HG02870 (cell line): ENCODE data around the gene LRP1-AS.

Experiments
- ATAC-seq: cut with Tn5 transposase; IDR thresholded peaks from one replicate; pipeline ENCODE4 v1.9.1; 2021; ENCODE audit warnings: mild to moderate bottlenecking, moderate library complexity; ENCODE audit not compliant: unreplicated experiment

Gene LRP1-AS

DNA sequence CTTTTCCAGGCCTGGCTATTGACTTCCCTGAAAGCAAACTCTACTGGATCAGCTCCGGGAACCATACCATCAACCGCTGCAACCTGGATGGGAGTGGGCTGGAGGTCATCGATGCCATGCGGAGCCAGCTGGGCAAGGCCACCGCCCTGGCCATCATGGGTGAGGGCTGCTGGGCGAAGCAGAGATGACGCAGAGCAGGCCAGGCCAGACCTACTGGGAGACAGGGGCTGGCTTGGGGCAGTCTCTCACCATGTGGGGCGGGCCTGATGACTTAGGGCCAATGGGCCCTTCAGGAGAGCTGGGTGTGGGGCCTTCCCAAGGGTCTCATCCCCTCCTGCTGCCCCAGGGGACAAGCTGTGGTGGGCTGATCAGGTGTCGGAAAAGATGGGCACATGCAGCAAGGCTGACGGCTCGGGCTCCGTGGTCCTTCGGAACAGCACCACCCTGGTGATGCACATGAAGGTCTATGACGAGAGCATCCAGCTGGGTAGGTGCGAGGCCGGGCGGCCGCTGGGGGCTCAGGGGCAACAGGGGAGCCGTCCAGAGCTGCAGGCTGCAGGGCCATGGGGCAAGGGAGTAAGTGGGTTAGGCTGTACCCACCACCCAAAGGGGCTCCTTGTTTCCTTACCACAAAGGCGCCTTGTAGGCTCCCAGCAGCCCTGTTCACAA, 33.0 kb upstream of the LRP1-AS start:
- ATAC-seq, result no peak

DNA sequence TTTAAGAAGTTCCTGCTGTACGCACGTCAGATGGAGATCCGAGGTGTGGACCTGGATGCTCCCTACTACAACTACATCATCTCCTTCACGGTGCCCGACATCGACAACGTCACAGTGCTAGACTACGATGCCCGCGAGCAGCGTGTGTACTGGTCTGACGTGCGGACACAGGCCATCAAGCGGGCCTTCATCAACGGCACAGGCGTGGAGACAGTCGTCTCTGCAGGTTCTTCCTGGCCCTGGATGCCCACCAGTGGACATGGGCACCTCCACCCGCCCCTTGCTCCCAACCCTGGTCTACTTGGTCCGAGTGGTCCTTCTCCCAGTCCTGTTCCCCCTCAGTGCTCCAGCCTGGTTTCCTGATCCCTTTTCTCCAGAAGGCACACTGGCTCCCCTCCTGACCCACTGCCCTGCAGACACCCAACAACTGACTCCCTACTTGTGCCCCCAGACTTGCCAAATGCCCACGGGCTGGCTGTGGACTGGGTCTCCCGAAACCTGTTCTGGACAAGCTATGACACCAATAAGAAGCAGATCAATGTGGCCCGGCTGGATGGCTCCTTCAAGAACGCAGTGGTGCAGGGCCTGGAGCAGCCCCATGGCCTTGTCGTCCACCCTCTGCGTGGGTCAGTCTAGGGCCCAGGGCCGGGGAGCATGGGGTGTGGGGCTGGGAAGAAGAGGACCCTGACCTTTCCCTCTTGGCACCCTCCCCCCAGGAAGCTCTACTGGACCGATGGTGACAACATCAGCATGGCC, 32.1 kb upstream of the LRP1-AS start:
- ATAC-seq, result no peak

DNA sequence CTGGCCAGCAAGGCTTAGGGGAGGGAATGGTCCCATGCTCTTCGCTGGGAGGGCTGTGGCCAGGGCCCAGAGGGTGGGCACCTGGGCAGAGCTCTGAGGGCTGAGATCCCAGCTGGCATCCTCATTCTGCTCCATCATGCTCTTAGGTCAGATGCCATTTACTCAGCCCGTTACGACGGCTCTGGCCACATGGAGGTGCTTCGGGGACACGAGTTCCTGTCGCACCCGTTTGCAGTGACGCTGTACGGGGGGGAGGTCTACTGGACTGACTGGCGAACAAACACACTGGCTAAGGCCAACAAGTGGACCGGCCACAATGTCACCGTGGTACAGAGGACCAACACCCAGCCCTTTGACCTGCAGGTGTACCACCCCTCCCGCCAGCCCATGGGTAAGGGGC, 30.8 kb upstream of the LRP1-AS start:
- ATAC-seq, result no peak

DNA sequence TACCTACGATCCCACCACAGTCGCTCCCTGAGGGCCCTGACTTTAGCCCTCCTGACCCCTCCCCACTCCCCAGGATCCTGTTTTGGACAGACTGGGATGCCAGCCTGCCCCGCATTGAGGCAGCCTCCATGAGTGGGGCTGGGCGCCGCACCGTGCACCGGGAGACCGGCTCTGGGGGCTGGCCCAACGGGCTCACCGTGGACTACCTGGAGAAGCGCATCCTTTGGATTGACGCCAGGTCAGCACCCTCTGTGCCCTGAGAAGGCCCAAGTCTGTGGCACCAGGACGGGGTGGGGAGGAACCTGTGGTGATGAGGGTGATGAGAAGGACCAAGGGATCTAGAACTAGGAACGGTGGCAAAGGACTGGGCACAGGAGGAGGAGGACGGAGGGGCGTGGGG, 29.9 kb upstream of the LRP1-AS start:
- ATAC-seq, result no peak

DNA sequence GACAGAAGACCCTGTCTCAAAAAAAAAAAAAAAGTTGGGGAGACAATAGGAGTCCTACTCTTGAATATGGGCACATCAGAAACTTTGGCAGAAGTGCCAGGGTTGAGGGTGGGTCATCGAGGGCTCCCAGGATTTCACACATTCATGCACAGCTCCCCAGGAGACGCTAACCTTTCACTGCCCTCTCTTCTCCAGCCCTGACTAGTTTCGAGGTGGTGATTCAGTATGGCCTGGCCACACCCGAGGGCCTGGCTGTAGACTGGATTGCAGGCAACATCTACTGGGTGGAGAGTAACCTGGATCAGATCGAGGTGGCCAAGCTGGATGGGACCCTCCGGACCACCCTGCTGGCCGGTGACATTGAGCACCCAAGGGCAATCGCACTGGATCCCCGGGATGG, 29.4 kb upstream of the LRP1-AS start:
- no peak for ATAC-seq

DNA sequence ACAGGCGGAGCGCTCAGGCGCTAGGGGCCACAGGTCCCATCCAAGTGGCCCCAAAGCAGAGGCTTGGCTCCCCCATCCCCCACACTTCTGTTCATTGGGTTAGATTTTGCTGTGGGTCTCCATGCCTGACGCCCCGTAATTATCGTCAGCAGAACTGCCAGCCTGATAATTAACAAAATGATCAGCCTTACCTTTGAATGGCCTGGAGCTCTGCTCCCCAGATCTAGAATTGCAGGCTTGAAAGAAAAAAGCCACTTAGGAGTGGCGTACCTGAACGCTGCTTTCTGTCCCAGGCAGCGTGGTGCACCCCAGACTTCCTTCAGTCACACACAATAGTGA, 28.7 kb upstream of the LRP1-AS start:
- no peak for ATAC-seq

DNA sequence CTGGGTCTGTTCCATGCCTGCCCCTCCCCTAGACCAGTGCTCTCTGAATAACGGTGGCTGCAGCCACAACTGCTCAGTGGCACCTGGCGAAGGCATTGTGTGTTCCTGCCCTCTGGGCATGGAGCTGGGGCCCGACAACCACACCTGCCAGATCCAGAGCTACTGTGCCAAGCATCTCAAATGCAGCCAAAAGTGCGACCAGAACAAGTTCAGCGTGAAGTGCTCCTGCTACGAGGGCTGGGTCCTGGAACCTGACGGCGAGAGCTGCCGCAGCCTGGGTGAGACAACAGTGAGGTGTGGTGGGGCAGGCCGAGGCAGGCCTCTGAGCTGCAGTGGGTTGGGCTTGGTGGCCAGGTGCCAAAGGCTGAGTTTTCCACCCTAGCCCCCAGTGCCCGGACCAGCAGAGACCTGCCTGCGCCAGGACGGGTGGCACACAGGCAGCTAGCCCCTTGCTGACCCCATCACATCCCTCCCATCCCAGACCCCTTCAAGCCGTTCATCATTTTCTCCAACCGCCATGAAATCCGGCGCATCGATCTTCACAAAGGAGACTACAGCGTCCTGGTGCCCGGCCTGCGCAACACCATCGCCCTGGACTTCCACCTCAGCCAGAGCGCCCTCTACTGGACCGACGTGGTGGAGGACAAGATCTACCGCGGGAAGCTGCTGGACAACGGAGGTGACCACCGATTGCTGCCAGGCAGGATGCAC, 28.2 kb upstream of the LRP1-AS start:
- no peak for ATAC-seq

DNA sequence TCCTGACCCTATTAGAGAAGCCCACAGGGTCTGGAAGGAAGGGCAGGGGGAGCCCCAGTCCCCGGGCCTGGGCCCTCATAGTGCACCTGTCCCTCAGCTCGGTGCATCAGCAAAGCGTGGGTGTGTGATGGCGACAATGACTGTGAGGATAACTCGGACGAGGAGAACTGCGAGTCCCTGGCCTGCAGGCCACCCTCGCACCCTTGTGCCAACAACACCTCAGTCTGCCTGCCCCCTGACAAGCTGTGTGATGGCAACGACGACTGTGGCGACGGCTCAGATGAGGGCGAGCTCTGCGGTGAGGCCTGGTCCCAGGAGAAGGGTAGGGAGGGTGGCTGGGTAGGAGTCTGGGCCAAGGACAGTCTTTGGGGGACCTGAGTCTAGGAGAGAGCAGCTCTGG, 26.3 kb upstream of the LRP1-AS start:
- ATAC-seq, result no peak

DNA sequence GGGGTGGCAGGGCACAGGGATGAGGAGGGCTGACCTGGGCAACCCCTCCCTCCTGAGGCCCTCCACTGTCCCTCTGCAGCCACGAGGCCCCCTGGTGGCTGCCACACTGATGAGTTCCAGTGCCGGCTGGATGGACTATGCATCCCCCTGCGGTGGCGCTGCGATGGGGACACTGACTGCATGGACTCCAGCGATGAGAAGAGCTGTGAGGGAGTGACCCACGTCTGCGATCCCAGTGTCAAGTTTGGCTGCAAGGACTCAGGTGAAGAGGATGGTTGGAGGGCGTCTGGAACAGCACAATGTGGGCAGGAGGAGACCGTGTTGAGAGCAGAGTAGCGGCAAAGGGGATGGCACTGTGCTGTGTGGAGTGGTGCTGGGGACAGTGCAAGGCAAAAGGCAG, 25.7 kb upstream of the LRP1-AS start:
- no peak for ATAC-seq

DNA sequence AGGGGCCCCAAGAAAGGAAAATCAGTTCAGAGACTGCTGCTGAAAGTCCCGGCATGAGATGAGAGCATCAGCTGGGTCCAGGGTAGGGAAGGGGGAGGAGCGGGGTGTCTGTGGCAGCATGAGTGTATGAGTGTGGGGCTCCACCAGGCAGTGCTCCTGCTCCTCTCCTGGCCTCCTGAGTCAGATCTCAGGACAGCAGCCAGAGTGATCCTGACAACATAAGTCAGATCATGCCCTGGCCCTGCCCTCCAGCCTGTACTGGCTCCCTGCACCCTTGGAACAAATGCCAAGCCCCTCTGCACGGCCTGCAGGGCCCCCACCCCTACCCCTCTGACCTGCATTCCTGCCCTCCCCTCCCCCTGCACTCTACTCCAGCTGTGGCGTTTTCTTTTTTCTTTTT, 24.2 kb upstream of the LRP1-AS start:
- ATAC-seq, result no peak

DNA sequence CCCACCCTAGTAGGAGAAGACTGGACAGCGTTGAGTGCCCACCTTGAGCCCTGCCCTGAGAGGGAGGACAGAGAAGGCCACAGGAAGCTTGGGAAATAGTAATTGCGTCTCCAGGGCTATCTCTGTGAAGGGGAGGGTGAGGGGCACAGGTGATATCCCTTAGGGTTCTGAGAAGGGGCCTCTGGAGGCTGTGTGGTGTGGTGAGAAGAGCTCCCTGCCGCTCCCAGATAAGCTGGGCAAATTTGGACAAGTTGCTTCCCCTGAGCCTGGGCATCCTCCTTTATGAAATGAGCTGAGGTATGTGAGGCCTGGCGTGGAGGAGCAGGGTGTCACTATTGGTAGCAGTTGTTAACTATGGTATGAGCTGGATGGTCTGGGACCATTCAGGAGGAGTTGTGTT, 23.5 kb upstream of the LRP1-AS start:
- no peak for ATAC-seq

DNA sequence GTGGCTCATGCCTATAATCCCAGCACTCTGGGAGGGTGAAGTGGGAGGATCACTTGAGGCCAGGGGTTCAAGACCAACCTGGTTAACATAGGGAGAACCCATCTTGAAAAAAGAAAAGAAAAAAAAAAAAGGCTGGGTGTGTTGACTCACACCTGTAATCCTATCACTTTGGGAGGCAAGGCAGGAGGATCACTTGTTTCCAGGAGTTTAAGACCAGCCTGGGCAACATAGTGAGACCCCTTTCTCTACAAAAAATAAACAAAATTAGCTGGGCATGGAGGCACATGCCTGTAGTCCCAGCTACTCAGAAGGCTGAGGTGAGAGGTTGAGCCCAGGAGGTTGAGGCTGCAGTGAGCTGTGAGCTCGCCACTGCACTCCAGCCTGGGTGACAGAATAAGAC, 23.0 kb upstream of the LRP1-AS start:
- ATAC-seq, result no peak

DNA sequence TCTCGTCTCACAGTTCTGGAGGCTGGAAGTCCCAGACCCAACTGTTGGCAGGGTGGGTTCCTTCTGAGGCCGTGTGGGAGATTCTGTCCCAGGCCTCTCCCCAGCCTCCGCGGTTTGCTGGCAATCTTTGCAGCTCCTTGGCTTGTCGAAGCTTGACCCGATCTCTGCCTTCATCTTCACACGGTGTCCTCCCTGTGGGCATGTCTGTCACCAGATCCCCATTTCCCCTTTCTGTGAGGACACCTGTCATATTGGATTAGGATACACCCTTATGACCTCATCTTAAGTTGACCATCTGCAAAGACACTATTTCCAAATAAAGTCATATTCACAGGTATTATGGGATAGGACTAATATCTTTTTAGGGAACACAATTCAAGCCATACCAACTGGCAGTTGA, 22.6 kb upstream of the LRP1-AS start:
- ATAC-seq, result no peak

DNA sequence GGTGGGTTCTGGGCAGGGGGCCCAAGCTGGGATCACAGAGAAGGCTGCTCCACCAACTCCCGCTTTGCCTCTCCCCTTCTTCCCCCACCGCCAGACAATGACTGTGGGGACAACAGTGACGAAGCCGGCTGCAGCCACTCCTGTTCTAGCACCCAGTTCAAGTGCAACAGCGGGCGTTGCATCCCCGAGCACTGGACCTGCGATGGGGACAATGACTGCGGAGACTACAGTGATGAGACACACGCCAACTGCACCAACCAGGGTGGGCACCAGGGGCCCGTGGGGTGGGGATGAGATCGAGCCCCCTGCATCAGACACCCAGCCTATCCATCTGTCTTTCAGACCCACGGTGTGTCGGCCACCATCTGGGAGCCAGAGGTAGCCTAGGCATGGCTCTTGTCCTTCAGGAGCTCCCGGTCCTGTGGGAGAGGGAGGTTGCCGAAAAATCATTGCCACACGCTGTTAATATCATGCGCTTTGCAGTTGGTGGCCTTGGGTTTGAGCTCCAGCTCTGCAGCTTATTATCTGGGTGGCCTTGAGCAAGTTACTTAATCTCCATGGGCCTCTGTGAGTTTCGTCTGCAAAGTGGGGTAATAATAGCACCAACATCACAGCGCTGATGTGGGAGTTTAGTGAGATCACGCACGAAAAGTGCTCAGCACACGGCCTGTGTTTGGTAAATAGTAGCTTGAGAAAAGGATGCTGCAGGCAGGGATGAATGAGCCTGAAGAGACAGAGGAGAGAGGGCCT, 21.8 kb upstream of the LRP1-AS start:
- ATAC-seq, result no peak

DNA sequence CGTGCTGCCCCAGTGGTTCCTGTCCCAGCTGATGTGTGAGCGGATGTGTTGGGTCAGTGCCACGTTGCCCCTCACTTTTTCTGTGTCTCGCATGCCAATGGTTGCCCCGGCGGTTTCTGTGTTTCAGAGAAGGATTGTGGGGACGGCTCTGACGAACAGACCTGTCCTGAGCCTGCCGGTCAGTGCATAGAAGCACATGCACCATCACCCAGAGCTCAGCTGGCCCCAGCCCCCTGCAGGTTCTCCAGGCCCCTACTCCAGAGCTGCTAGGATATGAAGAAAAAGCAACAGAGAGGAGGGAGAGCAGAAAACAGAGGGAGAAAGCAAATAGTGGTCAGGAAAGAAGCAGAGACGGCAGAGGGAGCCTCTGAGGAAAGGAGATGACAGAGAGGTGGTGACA, 20.6 kb upstream of the LRP1-AS start:
- ATAC-seq, result no peak

DNA sequence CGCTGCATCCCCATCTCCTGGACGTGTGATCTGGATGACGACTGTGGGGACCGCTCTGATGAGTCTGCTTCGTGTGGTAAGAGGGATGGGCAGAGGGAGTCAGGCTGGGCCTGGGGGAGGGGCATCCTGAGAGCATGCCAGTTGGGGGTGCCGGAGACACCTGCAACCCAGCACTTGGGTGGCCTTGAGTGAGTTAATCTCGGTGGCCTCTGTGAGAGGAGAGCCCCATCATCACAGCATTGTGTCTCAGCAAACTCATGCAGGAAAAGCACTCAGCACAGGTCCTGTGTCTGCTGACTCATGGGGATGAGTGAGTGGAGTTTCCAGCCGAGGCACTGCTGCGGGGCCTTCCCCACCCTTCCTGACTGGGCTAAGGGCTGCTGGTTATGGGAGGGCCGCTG, 19.6 kb upstream of the LRP1-AS start:
- ATAC-seq, result no peak

DNA sequence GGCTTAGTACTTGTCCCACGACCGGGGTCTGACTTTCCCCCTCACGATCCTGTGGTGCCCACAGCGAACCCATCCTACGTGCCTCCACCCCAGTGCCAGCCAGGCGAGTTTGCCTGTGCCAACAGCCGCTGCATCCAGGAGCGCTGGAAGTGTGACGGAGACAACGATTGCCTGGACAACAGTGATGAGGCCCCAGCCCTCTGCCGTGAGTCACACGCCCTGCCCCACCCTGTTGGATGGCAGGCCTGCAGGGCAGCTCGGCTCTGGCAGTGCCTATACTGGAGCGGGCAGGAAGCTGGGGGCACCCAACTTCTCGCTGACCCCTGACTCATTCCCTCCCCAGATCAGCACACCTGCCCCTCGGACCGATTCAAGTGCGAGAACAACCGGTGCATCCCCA, 18.3 kb upstream of the LRP1-AS start:
- no peak for ATAC-seq

DNA sequence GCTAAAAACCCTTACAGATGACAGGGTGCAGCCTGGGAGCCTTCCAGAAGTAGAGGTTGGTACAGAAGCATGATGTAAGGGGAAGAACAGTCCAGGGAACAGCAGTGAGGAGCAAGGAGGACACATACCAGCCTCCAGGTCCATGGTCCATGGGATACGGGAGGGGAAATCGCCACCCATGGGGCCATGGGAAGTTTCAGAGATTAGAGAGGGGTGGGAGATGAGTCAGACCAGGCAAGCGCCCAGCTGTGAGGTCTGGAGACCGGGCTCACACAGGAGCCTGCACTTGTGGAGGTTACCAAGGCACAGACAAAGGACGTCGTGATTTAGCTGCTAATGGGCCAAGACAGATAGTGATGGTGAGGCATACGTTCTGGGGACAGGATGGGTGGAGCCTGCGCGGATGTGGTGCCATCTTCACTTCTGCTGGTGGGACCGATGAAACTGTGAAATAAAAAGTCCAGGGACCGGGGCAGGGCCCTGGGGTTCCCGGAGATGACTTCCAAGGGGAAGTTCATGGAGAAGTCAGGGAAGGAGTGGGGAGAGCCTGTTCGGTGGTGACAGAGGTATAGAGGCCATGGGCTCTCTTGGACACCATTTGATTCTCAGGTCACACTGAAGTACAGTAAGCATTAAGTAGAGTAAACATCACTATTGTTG, 17.7 kb upstream of the LRP1-AS start:
- no peak for ATAC-seq

DNA sequence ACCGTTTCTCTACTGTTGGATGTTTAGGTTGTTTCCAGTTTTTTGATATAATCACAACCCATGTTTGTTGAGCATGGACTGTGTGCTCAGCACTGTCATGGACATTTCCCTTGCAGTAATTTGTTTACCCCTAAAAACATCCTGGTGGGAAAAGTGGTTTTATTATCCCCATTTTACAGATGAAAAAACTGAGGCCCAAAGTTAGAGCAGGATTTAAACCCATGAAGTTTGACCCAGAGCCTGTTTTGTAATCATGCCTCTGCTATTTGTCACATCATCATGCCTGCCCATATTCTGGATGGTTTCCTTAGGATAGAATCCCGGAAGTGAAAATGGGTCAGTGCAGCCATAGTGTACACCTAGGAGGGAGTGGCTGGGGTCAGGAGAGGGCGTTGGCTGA, 17.0 kb upstream of the LRP1-AS start:
- no peak for ATAC-seq

DNA sequence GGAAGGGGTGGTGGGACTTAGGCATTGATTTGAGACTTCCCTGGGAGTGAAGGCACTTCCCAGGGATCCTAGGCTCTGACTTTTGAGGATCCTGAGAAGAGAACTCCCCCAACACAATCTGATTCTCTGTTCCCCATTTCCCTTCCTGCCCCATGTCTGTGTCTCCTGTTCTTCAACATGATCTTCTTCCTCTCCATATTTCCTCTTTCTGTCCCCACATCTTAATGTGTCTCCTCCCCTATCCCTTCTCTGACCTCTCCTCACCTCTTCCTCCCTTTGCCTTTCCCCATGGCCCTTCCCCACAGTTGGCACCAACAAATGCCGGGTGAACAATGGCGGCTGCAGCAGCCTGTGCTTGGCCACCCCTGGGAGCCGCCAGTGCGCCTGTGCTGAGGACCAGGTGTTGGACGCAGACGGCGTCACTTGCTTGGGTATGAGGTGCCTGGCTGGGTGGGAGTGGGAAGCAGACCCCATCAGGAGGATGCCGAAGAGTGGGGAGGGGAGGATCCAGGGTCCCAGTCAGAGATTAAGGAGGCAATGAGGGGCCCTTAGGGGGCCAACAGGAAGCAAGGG, 15.2 kb upstream of the LRP1-AS start:
- ATAC-seq, result no peak

DNA sequence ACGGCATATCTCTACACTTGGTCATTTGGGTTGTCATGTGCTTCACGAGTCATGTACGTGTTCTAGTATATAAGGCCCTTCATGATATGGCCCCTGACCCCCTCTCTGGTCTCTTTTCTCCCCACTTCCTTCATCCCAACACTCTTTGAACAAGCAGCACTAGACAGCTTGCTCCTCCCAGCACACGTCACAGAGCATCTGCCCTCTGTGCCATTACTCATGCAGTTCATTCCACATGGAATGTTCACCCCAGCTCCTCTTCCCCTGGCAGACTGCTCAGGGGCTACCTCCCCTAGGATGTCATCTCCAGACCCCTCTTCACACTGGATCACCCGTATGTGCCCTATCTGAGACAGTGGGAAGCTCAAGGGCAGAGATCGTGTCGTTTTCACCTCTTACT, 14.1 kb upstream of the LRP1-AS start:
- no peak for ATAC-seq
